ENCODE data around the gene AKAP8L. TPM values are rescaled to one million over a fixed set of nuclear protein-coding genes. Genes with fewer than 3 reads are reported as not detected.

Gene AKAP8L
- total and polyA plus RNA-seq, 2 donors (not counting 1 experiment from before 2014, with no cell fraction given) = 18.0 to 87.0 TPM

DNA sequence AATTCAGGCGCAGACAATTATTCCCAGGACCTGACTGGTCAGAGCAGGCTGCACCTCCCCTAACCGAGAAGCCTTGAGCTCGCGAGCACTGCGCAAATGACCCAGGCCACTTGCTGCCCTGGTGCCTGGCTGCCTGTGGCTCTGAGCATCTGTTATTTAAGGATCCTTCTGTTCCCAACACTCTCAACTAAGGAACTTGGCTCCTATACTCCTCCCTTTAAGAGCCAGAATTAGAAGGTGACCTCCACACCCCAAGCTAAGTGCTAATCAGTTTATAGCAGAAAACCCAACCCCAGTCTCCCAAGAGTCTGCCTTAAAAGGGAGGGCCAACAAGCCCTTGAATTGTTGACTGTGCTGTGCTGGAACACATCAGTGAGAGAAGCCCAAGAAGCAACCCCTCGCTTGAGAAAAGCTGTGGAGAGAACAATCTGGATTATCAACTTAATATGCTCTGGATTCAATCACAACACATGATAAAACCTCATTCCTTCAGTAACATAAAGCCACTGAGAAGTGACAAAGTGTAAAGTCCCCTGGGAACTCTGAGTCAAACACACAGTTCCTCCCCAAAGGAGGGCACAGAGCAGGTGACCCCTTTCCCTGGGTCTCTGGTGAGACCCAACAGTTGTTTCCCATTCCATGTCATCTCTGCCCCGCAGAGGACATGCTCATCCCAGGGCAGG, 14.6 kb downstream of the AKAP8L start:
- H3K79me2 ChIP-seq (ENCODE audit: control insufficient read depth, insufficient read depth, low read length) = peaks cover 74% of the 10 kb centered on the region
- H3K4me1 ChIP-seq (ENCODE audit: control insufficient read depth, extremely low read depth, insufficient read depth, low read length) = peaks cover 2% of the 10 kb centered on the region
- H3K4me3 ChIP-seq (replicated peaks in 1 of 4; ENCODE audit: control extremely low read depth in 1 of 4, insufficient read depth in 1 of 4, low read depth in 3 of 4, low read length in 4 of 4) = no peak overlapping the region
- no peak overlapping the region for H3K9ac ChIP-seq (ENCODE audit: insufficient read depth, low read length)
- H3K27ac ChIP-seq (ENCODE audit: insufficient read depth, low read length) = no peak overlapping the region
- H3K4me2 ChIP-seq (ENCODE audit: extremely low read depth, insufficient read depth, low read length) = no peak overlapping the region
- H3K9me3 ChIP-seq (ENCODE audit: control insufficient read depth, insufficient read depth, low read depth, low read length) = no peaks in the 10 kb centered on the region
- DNase-seq (ENCODE audit: low read depth in 2 of 2) = no peak
- no peak overlapping the region for H2AFZ ChIP-seq (ENCODE audit: low read length)
- H4K20me1 ChIP-seq (ENCODE audit: control insufficient read depth, extremely low read depth, insufficient read depth, low read length) = no peaks in the 10 kb centered on the region
- no peaks in the 10 kb centered on the region for H3K27me3 ChIP-seq (ENCODE audit: control insufficient read depth, insufficient read depth, low read length)
- H3K36me3 ChIP-seq (ENCODE audit: control insufficient read depth, insufficient read depth, low read length) = peaks cover 23% of the 10 kb centered on the region
- TF ChIP-seq, protein P1, sequence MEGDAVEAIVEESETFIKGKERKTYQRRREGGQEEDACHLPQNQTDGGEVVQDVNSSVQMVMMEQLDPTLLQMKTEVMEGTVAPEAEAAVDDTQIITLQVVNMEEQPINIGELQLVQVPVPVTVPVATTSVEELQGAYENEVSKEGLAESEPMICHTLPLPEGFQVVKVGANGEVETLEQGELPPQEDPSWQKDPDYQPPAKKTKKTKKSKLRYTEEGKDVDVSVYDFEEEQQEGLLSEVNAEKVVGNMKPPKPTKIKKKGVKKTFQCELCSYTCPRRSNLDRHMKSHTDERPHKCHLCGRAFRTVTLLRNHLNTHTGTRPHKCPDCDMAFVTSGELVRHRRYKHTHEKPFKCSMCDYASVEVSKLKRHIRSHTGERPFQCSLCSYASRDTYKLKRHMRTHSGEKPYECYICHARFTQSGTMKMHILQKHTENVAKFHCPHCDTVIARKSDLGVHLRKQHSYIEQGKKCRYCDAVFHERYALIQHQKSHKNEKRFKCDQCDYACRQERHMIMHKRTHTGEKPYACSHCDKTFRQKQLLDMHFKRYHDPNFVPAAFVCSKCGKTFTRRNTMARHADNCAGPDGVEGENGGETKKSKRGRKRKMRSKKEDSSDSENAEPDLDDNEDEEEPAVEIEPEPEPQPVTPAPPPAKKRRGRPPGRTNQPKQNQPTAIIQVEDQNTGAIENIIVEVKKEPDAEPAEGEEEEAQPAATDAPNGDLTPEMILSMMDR (conservative IDR thresholded peaks at IDR 0.05 in 1 of 2, IDR thresholded peaks at IDR 0.05 in 1 of 2; ENCODE audit: low read depth in 1 of 2, low read length in 2 of 2) = no peak
- no peak for TF ChIP-seq EZH2 (IDR thresholded peaks at IDR 0.05; ENCODE audit: low read length, missing control alignments)

DNA sequence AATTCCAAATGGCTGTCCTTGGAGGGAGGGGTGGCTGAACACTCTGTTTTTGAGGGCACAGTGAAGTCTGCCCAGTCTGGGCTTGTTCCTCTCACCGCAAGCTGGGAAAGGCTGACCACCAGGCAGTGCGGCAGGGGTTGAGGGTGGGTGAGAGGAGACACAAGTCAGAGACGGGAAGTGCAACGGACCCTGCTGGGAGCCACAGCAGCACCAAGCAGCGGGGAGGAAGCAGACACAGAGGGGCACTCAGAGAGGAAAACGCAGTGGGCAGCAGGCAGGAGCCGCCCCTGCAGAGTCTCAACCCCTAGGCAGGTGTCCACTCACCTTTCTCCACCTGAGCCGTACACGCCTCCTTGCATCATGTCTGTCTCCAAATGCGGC, 15.6 kb downstream of the AKAP8L start:
- Histone ChIP-seq H3K36me3 (ENCODE audit: control insufficient read depth, insufficient read depth, low read length) (peaks cover 31% of the 10 kb centered on the region), H2AFZ (ENCODE audit: low read length) (no peak overlapping the region), H3K4me3 (replicated peaks in 1 of 4; ENCODE audit: control extremely low read depth in 1 of 4, insufficient read depth in 1 of 4, low read depth in 3 of 4, low read length in 4 of 4) (no peak overlapping the region), H3K9me3 (ENCODE audit: control insufficient read depth, insufficient read depth, low read depth, low read length) (no peaks in the 10 kb centered on the region), H3K79me2 (ENCODE audit: control insufficient read depth, insufficient read depth, low read length) (peaks cover 67% of the 10 kb centered on the region), H3K4me1 (ENCODE audit: control insufficient read depth, extremely low read depth, insufficient read depth, low read length) (peaks cover 2% of the 10 kb centered on the region), H3K9ac (ENCODE audit: insufficient read depth, low read length) (no peak overlapping the region), H3K27me3 (ENCODE audit: control insufficient read depth, insufficient read depth, low read length) (no peaks in the 10 kb centered on the region), H3K27ac (ENCODE audit: insufficient read depth, low read length) (no peak overlapping the region), H3K4me2 (ENCODE audit: extremely low read depth, insufficient read depth, low read length) (no peak overlapping the region), H4K20me1 (ENCODE audit: control insufficient read depth, extremely low read depth, insufficient read depth, low read length) (no peaks in the 10 kb centered on the region)
- TF ChIP-seq, protein P1 (conservative IDR thresholded peaks at IDR 0.05 in 1 of 2, IDR thresholded peaks at IDR 0.05 in 1 of 2; ENCODE audit: low read depth in 1 of 2, low read length in 2 of 2) = no peak
- TF ChIP-seq EZH2 (IDR thresholded peaks at IDR 0.05; ENCODE audit: low read length, missing control alignments) = no peak
- DNase-seq (ENCODE audit: low read depth in 2 of 2) = no peak

DNA sequence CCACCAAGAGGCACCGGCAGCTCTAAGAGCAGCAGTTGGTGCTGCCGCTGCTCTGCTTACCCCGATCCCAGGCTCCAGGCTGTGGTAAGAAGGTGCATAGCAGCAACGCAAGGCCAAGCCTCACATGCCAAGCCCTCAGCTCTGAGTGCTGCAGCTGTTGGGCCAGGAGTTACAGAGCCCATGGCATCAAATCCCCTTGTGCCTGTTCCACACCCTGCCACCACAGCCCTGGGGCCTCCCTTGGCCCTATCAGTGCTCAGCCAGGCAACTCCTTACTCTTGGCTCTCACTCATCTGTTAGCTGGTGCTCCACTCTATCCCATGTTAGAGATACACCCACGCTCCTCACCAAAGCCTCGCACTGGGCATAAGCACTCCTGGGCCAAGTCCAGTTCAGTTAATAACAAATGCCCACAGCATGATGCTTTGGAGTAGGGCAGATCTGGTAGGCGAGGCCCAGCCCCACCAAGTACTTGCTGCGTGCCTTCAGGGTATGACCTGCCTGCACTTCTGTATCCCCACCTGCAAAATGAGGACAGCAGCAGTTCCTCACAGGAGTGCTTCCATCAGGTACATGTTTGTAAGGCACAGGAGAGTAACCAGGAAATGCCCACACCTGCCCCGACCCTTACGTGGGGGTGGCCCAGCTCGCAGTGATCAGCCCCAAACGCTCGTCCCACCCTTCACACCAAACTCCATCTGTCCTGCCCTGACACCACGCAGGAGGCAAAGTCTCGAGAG, 16.2 kb downstream of the AKAP8L start:
- Histone ChIP-seq H4K20me1 (ENCODE audit: control insufficient read depth, extremely low read depth, insufficient read depth, low read length) (no peaks in the 10 kb centered on the region), H3K27ac (ENCODE audit: insufficient read depth, low read length) (no peak overlapping the region), H3K36me3 (ENCODE audit: control insufficient read depth, insufficient read depth, low read length) (peaks cover 36% of the 10 kb centered on the region)

More for the DNA sequence above, 16.2 kb downstream of the AKAP8L start:
- Histone ChIP-seq H3K79me2 (ENCODE audit: control insufficient read depth, insufficient read depth, low read length) (peaks cover 62% of the 10 kb centered on the region), H3K4me3 (replicated peaks in 1 of 4; ENCODE audit: control extremely low read depth in 1 of 4, insufficient read depth in 1 of 4, low read depth in 3 of 4, low read length in 4 of 4) (no peak overlapping the region), H3K27me3 (ENCODE audit: control insufficient read depth, insufficient read depth, low read length) (no peaks in the 10 kb centered on the region), H3K4me2 (ENCODE audit: extremely low read depth, insufficient read depth, low read length) (no peak overlapping the region), H3K9ac (ENCODE audit: insufficient read depth, low read length) (no peak overlapping the region), H2AFZ (ENCODE audit: low read length) (no peak overlapping the region), H3K4me1 (ENCODE audit: control insufficient read depth, extremely low read depth, insufficient read depth, low read length) (peaks cover 2% of the 10 kb centered on the region), H3K9me3 (ENCODE audit: control insufficient read depth, insufficient read depth, low read depth, low read length) (no peaks in the 10 kb centered on the region)
- no peak for DNase-seq (ENCODE audit: low read depth in 2 of 2)
- TF ChIP-seq, protein P1 (conservative IDR thresholded peaks at IDR 0.05 in 1 of 2, IDR thresholded peaks at IDR 0.05 in 1 of 2; ENCODE audit: low read depth in 1 of 2, low read length in 2 of 2) = no peak
- no peak for TF ChIP-seq EZH2 (IDR thresholded peaks at IDR 0.05; ENCODE audit: low read length, missing control alignments)

Measured in fibroblast of lung (primary cell).